Endothelial cell of umbilical vein (primary cell): ENCODE results near the gene UST. TPM values are rescaled to one million over a fixed set of nuclear protein-coding genes. Genes with fewer than 3 reads are reported as not detected.

ENCODE experiments used
- BruUV-seq: library from RNA; stranded (reverse); fragments of 400-500 nt; replicated peaks from 2 replicates; lab custom pipeline; 2021; lab: Mats Ljungman, UMichigan
- CTCF ChIA-PET: fragments of 300-600, 350-600 bp; sonication (Branson Sonifier 250); formaldehyde crosslinking; loops from one replicate; lab custom pipeline; 2021; ENCODE audit warnings: antibody characterized with exemption, inconsistent platforms; lab: Charles Lee
- POLR2A ChIA-PET: fragments of 300-600, 350-600 bp; sonication (Branson Sonifier 250); formaldehyde crosslinking; loops from one replicate; lab custom pipeline; 2021; ENCODE audit warnings: antibody characterized with exemption, inconsistent platforms; lab: Charles Lee
- DNase-seq: peaks from one replicate; pipeline ENCODE4 v3.0.0-alpha.2; 2011; ENCODE audit warnings: low read depth, low spot score
- FAIRE-seq: peaks from 2 replicates; lab custom pipeline; 2011; peaks lifted over from hg19 to GRCh38; lab: Jason Lieb, UNC
- H2AFZ ChIP-seq: 2 replicates; pipeline ENCODE4 v1.6.0; 2012; ENCODE audit warnings: low read depth, low read length, control low read depth, inconsistent platforms
- H3K27ac ChIP-seq: 2 replicates; pipeline ENCODE4 v1.5.1; 2011; ENCODE audit warnings: low read depth, mild to moderate bottlenecking, control low read depth, low read length, moderate library complexity; ENCODE audit not compliant: insufficient read depth
- H3K27me3 ChIP-seq, 2 experiments: 2 replicates each; pipeline versions ENCODE4 v1.6.0 to v1.6.1; 2011; ENCODE audit warnings: low read length in 2 of 2, mixed read lengths in 1 of 2; ENCODE audit not compliant: control insufficient read depth in 2 of 2, insufficient read depth in 2 of 2
- H3K36me3 ChIP-seq, 2 experiments: 2 replicates in 1 of 2; 3 replicates in 1 of 2; pipeline ENCODE4 v1.5.1; 2011; ENCODE audit warnings: low read length in 2 of 2, mild to moderate bottlenecking in 1 of 2, moderate library complexity in 1 of 2; ENCODE audit not compliant: control insufficient read depth in 2 of 2, insufficient read depth in 2 of 2; ENCODE audit errors: extremely low read depth in 1 of 2
- H3K4me1 ChIP-seq: 3 replicates; pipeline ENCODE4 v1.5.1; 2011; ENCODE audit warnings: mild to moderate bottlenecking, low read length; ENCODE audit not compliant: control insufficient read depth, insufficient read depth; ENCODE audit errors: extremely low read depth
- H3K4me2 ChIP-seq: 2 replicates; pipeline ENCODE4 v1.6.1; 2011; ENCODE audit warnings: low read length, control low read depth, mixed read lengths; ENCODE audit not compliant: insufficient read depth
- H3K4me3 ChIP-seq, 3 experiments: fragments of 200-600 bp in 1 of 3; sonication (generic), shearing (Covaris generic) in 1 of 3; replicated peaks in 1 of 3; 2 replicates each; pipeline ENCODE4 v1.5.1; 2011 to 2016; ENCODE audit warnings: control low read depth in 3 of 3, low read length in 3 of 3, mild to moderate bottlenecking in 2 of 3, inconsistent platforms in 1 of 3, low read depth in 1 of 3, moderate library complexity in 1 of 3; ENCODE audit not compliant: insufficient read depth in 1 of 3
- H3K79me2 ChIP-seq: 2 replicates; pipeline ENCODE4 v1.6.0; 2012; ENCODE audit warnings: low read length, inconsistent platforms; ENCODE audit not compliant: control insufficient read depth, insufficient read depth
- H3K9ac ChIP-seq: replicated peaks from 2 replicates; pipeline ENCODE3; 2011; ENCODE audit warnings: low read length, control low read depth; ENCODE audit not compliant: insufficient read depth; ENCODE audit errors: extremely low read depth
- H3K9me1 ChIP-seq: replicated peaks from 3 replicates; pipeline ENCODE4 v1.6.0; 2011; ENCODE audit warnings: mild to moderate bottlenecking, low read length; ENCODE audit not compliant: control insufficient read depth, insufficient read depth; ENCODE audit errors: extremely low read depth
- H3K9me3 ChIP-seq: replicated peaks from 2 replicates; pipeline ENCODE4 v1.5.1; 2012; ENCODE audit warnings: low read length, inconsistent platforms; ENCODE audit not compliant: control insufficient read depth, insufficient read depth
- H4K20me1 ChIP-seq: replicated peaks from 2 replicates; pipeline ENCODE3; 2011; ENCODE audit warnings: mild to moderate bottlenecking, low read length; ENCODE audit not compliant: control insufficient read depth, insufficient read depth; ENCODE audit errors: extremely low read depth
- EZH2 ChIP-seq: IDR thresholded peaks from 2 replicates; pipeline ENCODE4 v1.6.1; 2012; ENCODE audit warnings: borderline replicate concordance, low read depth, mild to moderate bottlenecking, moderate library complexity, low read length, inconsistent platforms; ENCODE audit not compliant: severe bottlenecking
- FOS ChIP-seq: IDR thresholded peaks from 2 replicates; pipeline ENCODE4 v1.6.1; 2011; ENCODE audit warnings: mild to moderate bottlenecking, low read length, moderate library complexity, borderline replicate concordance; ENCODE audit not compliant: insufficient read depth
- GATA2 ChIP-seq: IDR thresholded peaks from 2 replicates; pipeline ENCODE4 v1.7.0; 2011; ENCODE audit warnings: low read depth, mild to moderate bottlenecking, moderate library complexity, mixed read lengths, low read length; ENCODE audit not compliant: insufficient read length, insufficient read depth
- JUN ChIP-seq: IDR thresholded peaks from 2 replicates; pipeline ENCODE4 v1.6.1; 2011; ENCODE audit warnings: borderline replicate concordance, low read depth; ENCODE audit not compliant: insufficient read length, insufficient read depth
- MYC ChIP-seq: IDR thresholded peaks from one replicate; pipeline ENCODE4 v1.6.1; 2011; ENCODE audit warnings: mild to moderate bottlenecking, low read depth, low read length
- POLR2A ChIP-seq: IDR thresholded peaks from 2 replicates; pipeline ENCODE4 v1.6.1; 2012; ENCODE audit warnings: low read depth, mild to moderate bottlenecking, control low read depth, low read length
- dilution Hi-C: fragments of 300-500 bp; cut with MboI; formaldehyde crosslinking; loops from one replicate; pipeline ENCODE4 v1.15.0; 2019; ENCODE audit warnings: low sequenced_read_pairs; ENCODE audit not compliant: extremely low pct_ligation_motif_present
- intact Hi-C: fragments of 100-400 bp; cut with micrococcal nuclease; formaldehyde crosslinking; loops from one replicate; pipeline ENCODE4 v1.10.0; 2022
- polyA plus RNA-seq, 4 experiments: library from polyadenylated mRNA; depleted of rRNA in 3 of 4; stranded (reverse) in 3 of 4; unstranded in 1 of 4; fragments of >200 nt; gene quantifications; 2 replicates each; pipeline versions ENCODE4 v1.2.1 to v1.2.3, GENCODE V29; 2011 to 2012; ENCODE audit warnings: missing spikeins in 1 of 4
- total RNA-seq: library from RNA; stranded (reverse); gene quantifications from 2 replicates; pipeline ENCODE4 v1.2.3, GENCODE V29; 2021
- TF ChIP-seq, protein P1 (sequence below), 2 donors: IDR thresholded peaks; 1 replicate in 1 of 2; 2 replicates in 1 of 2; pipeline ENCODE4 v1.5.1; 2011; ENCODE audit warnings: low read length in 2 of 2, mild to moderate bottlenecking in 2 of 2, moderate library complexity in 2 of 2, control low read depth in 1 of 2, inconsistent platforms in 1 of 2, low read depth in 1 of 2; ENCODE audit not compliant: insufficient read depth in 1 of 2; ENCODE audit errors: extremely low read depth in 1 of 2
- TF ChIP-seq, protein P2 (sequence below): IDR thresholded peaks from 2 replicates; pipeline ENCODE4 v1.6.1; 2011; ENCODE audit not compliant: insufficient read depth, insufficient read length

The UST gene
- total and polyA plus RNA-seq, 2 donors (not counting 3 experiments of a cell fraction or from before 2014, with no cell fraction given), result 0.26 to 0.84 TPM

GRCh38 chr6:148943451-148943850 lies 196.6 kb downstream of the UST start:
- H3K27ac ChIP-seq, result no peak overlapping the region
- dilution Hi-C loops (no loop called here), intact Hi-C loops (no loop called here)
- no peak for DNase-seq
- H3K79me2 ChIP-seq, result no peaks in the 10 kb centered on the region
- H3K27me3 ChIP-seq, result peaks cover 2% of the 10 kb centered on the region in 2 experiments
- POLR2A ChIA-PET, result no interaction called here
- no peak overlapping the region for H3K4me2 ChIP-seq
- no peak for FAIRE-seq
- BruUV-seq, result no TSS peak
- TF ChIP-seq POLR2A (no peak), EZH2 (no peak), MYC (no peak), GATA2 (no peak), FOS (no peak), JUN (no peak)
- TF ChIP-seq, protein P1, sequence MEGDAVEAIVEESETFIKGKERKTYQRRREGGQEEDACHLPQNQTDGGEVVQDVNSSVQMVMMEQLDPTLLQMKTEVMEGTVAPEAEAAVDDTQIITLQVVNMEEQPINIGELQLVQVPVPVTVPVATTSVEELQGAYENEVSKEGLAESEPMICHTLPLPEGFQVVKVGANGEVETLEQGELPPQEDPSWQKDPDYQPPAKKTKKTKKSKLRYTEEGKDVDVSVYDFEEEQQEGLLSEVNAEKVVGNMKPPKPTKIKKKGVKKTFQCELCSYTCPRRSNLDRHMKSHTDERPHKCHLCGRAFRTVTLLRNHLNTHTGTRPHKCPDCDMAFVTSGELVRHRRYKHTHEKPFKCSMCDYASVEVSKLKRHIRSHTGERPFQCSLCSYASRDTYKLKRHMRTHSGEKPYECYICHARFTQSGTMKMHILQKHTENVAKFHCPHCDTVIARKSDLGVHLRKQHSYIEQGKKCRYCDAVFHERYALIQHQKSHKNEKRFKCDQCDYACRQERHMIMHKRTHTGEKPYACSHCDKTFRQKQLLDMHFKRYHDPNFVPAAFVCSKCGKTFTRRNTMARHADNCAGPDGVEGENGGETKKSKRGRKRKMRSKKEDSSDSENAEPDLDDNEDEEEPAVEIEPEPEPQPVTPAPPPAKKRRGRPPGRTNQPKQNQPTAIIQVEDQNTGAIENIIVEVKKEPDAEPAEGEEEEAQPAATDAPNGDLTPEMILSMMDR (IDR thresholded peaks at IDR 0.05; ENCODE audit: extremely low read depth in 1 of 2, insufficient read depth in 1 of 2, low read depth in 1 of 2, low read length in 2 of 2), result no peak
- TF ChIP-seq, protein P2, sequence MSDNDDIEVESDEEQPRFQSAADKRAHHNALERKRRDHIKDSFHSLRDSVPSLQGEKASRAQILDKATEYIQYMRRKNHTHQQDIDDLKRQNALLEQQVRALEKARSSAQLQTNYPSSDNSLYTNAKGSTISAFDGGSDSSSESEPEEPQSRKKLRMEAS, result no peak
- H3K4me1 ChIP-seq, result no peaks in the 10 kb centered on the region
- H3K36me3 ChIP-seq, result no peaks in the 10 kb centered on the region
- H3K4me3 ChIP-seq, result no peak overlapping the region
- no peaks in the 10 kb centered on the region for H3K9me3 ChIP-seq
- no peak overlapping the region for H2AFZ ChIP-seq
- no peaks in the 10 kb centered on the region for H3K9me1 ChIP-seq
- CTCF ChIA-PET, result interaction anchor here (9.3 kb wide), 1 partner anchor 366 kb away, joined by 73 read pairs; no protein-coding TSS in a partner anchor
- H3K9ac ChIP-seq, result no peak overlapping the region
- no peaks in the 10 kb centered on the region for H4K20me1 ChIP-seq
